GM12878 (cell line): ENCODE data around the gene PPCS. TPM values are rescaled to one million over a fixed set of nuclear protein-coding genes. Genes with fewer than 3 reads are reported as not detected.

Experiments used
- ATAC-seq: fragments of 200-7000 bp; cut with Tn5 transposase; 3 replicates; pipeline ENCODE4 v1.9.1; 2020; ENCODE audit warnings: mild to moderate bottlenecking, moderate library complexity
- BruUV-seq: library from RNA; stranded (reverse); fragments of 400-500 nt; replicated peaks from 2 replicates; lab custom pipeline; 2021; lab: Mats Ljungman, UMichigan
- CTCF ChIA-PET: fragments of 300-600 bp; sonication (Branson Sonifier 250); formaldehyde crosslinking; extraction: SDS; loops from one replicate; lab custom pipeline; 2021; ENCODE audit warnings: inconsistent platforms; lab: Yijun Ruan, JAX
- POLR2A ChIA-PET: fragments of 350-600 bp; formaldehyde crosslinking; extraction: SDS; loops from one replicate; lab custom pipeline; 2021; ENCODE audit warnings: inconsistent platforms; lab: Charles Lee
- RAD21 ChIA-PET: fragments of 300-600 bp; sonication (Branson Sonifier 250); formaldehyde crosslinking; loops from one replicate; lab custom pipeline; 2023; ENCODE audit warnings: antibody characterized with exemption; ENCODE audit not compliant: unreplicated experiment; lab: Charles Lee
- SMC1A ChIA-PET: fragments of 300-600 bp; sonication (Branson Sonifier 250); formaldehyde crosslinking; loops from one replicate; lab custom pipeline; 2023; ENCODE audit not compliant: unreplicated experiment, uncharacterized antibody; lab: Charles Lee
- DNase-seq: peaks from one replicate; pipeline ENCODE4 v3.0.0-alpha.2; 2011; ENCODE audit warnings: low read depth, low spot score
- FAIRE-seq: peaks from 3 replicates; lab custom pipeline; 2011; peaks lifted over from hg19 to GRCh38; lab: Jason Lieb, UNC
- H2AFZ ChIP-seq: 2 replicates; pipeline ENCODE4 v1.6.0; 2011; ENCODE audit warnings: low read depth, low read length, control low read depth; ENCODE audit not compliant: control insufficient read depth
- H3K27ac ChIP-seq: 2 replicates; pipeline ENCODE4 v1.5.1; 2011; ENCODE audit warnings: control low read depth; ENCODE audit not compliant: control insufficient read depth, insufficient read depth
- H3K27me3 ChIP-seq, 2 experiments: replicated peaks in 1 of 2; 2 replicates each; pipeline versions ENCODE4 v1.6.0 to v1.6.1; 2011; ENCODE audit warnings: low read length in 1 of 2; ENCODE audit not compliant: control insufficient read depth in 2 of 2, insufficient read depth in 2 of 2
- H3K36me3 ChIP-seq, 2 experiments: 2 replicates each; pipeline ENCODE4 v1.5.1; 2011; ENCODE audit warnings: low read length in 1 of 2; ENCODE audit not compliant: control insufficient read depth in 2 of 2, insufficient read depth in 2 of 2
- H3K4me1 ChIP-seq: 2 replicates; pipeline ENCODE4 v1.6.1; 2011; ENCODE audit warnings: mild to moderate bottlenecking, low read length, moderate library complexity, mixed read lengths; ENCODE audit not compliant: control insufficient read depth, insufficient read depth
- H3K4me2 ChIP-seq: 2 replicates; pipeline ENCODE4 v1.6.0; 2011; ENCODE audit warnings: control low read depth; ENCODE audit not compliant: control insufficient read depth, insufficient read depth
- H3K4me3 ChIP-seq: fragments of 200-600 bp; sonication (generic); 2 replicates; pipeline ENCODE4 v1.5.1; 2016
- H3K79me2 ChIP-seq: 2 replicates; pipeline ENCODE4 v1.6.0; 2011; ENCODE audit warnings: low read length; ENCODE audit not compliant: control insufficient read depth, insufficient read depth
- H3K9ac ChIP-seq: 2 replicates; pipeline ENCODE4 v1.8.0; 2011; ENCODE audit warnings: low read length, control low read depth, mixed read lengths; ENCODE audit not compliant: control insufficient read depth, insufficient read depth
- H3K9me3 ChIP-seq: replicated peaks from 3 replicates; pipeline ENCODE4 v1.5.1; 2011; ENCODE audit warnings: mild to moderate bottlenecking, low read length; ENCODE audit not compliant: control insufficient read depth, insufficient read depth
- H4K20me1 ChIP-seq: 2 replicates; pipeline ENCODE4 v1.6.0; 2011; ENCODE audit not compliant: control insufficient read depth, insufficient read depth
- ASH2L ChIP-seq: fragments of 300-600, 200-600 bp; sonication (generic); IDR thresholded peaks from 2 replicates; pipeline ENCODE4 v1.6.1; 2017; ENCODE audit warnings: low read depth, mild to moderate bottlenecking, borderline replicate concordance
- BACH1 ChIP-seq: fragments of 450-650 bp; IDR thresholded peaks from 2 replicates; pipeline ENCODE4 v1.6.1; 2017; ENCODE audit warnings: mild to moderate bottlenecking, borderline replicate concordance
- CBX3 ChIP-seq: fragments of 200-600 bp; sonication (generic); IDR thresholded peaks from 2 replicates; pipeline ENCODE4 v1.6.1; 2016; ENCODE audit warnings: low read depth, borderline replicate concordance
- IKZF1 ChIP-seq: fragments of 450-650 bp; conservative IDR thresholded peaks from 2 replicates; pipeline ENCODE4 v1.6.1; 2017; ENCODE audit warnings: antibody characterized with exemption, mild to moderate bottlenecking
- JUND ChIP-seq: IDR thresholded peaks from 2 replicates; pipeline ENCODE4 v1.6.1; 2012; ENCODE audit warnings: low read depth, mild to moderate bottlenecking, low read length, improper control_type of control experiment, moderate library complexity
- LARP7 ChIP-seq: fragments of 450-650 bp; IDR thresholded peaks from 2 replicates; pipeline ENCODE4 v1.6.1; 2017; ENCODE audit warnings: mild to moderate bottlenecking
- MEF2A ChIP-seq: IDR thresholded peaks from 2 replicates; pipeline ENCODE4 v1.6.1; 2011; ENCODE audit warnings: low read depth, mild to moderate bottlenecking, low read length, moderate library complexity; ENCODE audit not compliant: insufficient read depth
- MXI1 ChIP-seq: fragments of 150-350 bp; IDR thresholded peaks from 2 replicates; pipeline ENCODE4 v1.6.1; 2011; ENCODE audit warnings: low read depth, mild to moderate bottlenecking, inconsistent platforms, low read length, improper control_type of control experiment
- NFIC ChIP-seq: IDR thresholded peaks from 2 replicates; pipeline ENCODE4 v1.6.1; 2012; ENCODE audit warnings: low read depth, mild to moderate bottlenecking, inconsistent platforms, low read length, moderate library complexity
- NFYB ChIP-seq: IDR thresholded peaks from 2 replicates; pipeline ENCODE4 v1.6.1; 2011; ENCODE audit warnings: low read depth, mild to moderate bottlenecking, low read length, improper control_type of control experiment, moderate library complexity; ENCODE audit not compliant: insufficient read depth
- PAX8 ChIP-seq: fragments of 450-650 bp; IDR thresholded peaks from 2 replicates; pipeline ENCODE4 v1.6.1; 2017; ENCODE audit warnings: mild to moderate bottlenecking, moderate library complexity
- SUPT20H ChIP-seq: IDR thresholded peaks from 2 replicates; pipeline ENCODE4 v1.6.1; 2011; ENCODE audit warnings: low read depth, mild to moderate bottlenecking, low read length, moderate library complexity, borderline replicate concordance; ENCODE audit not compliant: control insufficient read depth
- ZBED1 ChIP-seq: IDR thresholded peaks from 2 replicates; pipeline ENCODE4 v1.6.1; 2016; ENCODE audit warnings: borderline replicate concordance
- WGBS: methylation state at CpG from one replicate; pipeline ENCODE4 v1.1.6; 2016; ENCODE audit warnings: low lambda C conversion rate; ENCODE audit not compliant: insufficient replicate concordance, insufficient coverage; ENCODE audit errors: missing lambda C conversion rate; 5-methylcytosine and 5-hydroxymethylcytosine counted together
- in situ Hi-C: fragments of 300-500 bp; cut with MboI; formaldehyde crosslinking; loops from 9 replicates; pipeline ENCODE4 v1.14.3; 2018; ENCODE audit warnings: mixed read lengths
- intact Hi-C: fragments of 100-400 bp; cut with micrococcal nuclease; formaldehyde crosslinking; loops from one replicate; pipeline ENCODE4 v1.14.2; 2022; ENCODE audit not compliant: unreplicated experiment
- polyA plus RNA-seq, 11 experiments: library from polyadenylated mRNA; depleted of rRNA in 4 of 11; unstranded in 6 of 11; stranded (reverse) in 5 of 11; fragments of >200 nt; fragmentation: Nextera tagmentation in 4 of 11; fragmentation: Illumina TruSeq in 1 of 11; extraction: Ambion mirVana in 4 of 11; extraction: Trizol in 1 of 11; gene quantifications; 1 replicate in 1 of 11; 2 replicates in 10 of 11; pipeline versions ENCODE4 v1.2.1 to v1.2.3, GENCODE V29; 2011 to 2016; ENCODE audit warnings: inconsistent platforms in 2 of 11, missing spikeins in 2 of 11, low read depth in 1 of 11
- total RNA-seq, 4 experiments: library from RNA; depleted of rRNA in 3 of 4; stranded (reverse); fragments of >200 nt in 3 of 4; fragmentation: Illumina TruSeq in 1 of 4; extraction: Trizol in 1 of 4; gene quantifications; 2 replicates each; pipeline versions ENCODE4 v1.2.1 to v1.2.3, GENCODE V29; 2013 to 2021
- TF ChIP-seq, protein P1 (sequence below): IDR thresholded peaks from 2 replicates; pipeline ENCODE4 v1.6.1; 2012; ENCODE audit warnings: mild to moderate bottlenecking, low read depth, low read length
- TF ChIP-seq, protein P2 (sequence below): fragments of 450-650 bp; IDR thresholded peaks from 2 replicates; pipeline ENCODE4 v1.6.1; 2017; ENCODE audit warnings: mild to moderate bottlenecking
- TF ChIP-seq, protein P3 (sequence below), 3 experiments: IDR thresholded peaks in 2 of 3; conservative IDR thresholded peaks in 1 of 3; 2 replicates each; pipeline ENCODE4 v1.5.1; 2011; ENCODE audit warnings: low read depth in 3 of 3, low read length in 3 of 3, mild to moderate bottlenecking in 3 of 3, control low read depth in 2 of 3, moderate library complexity in 2 of 3, inconsistent platforms in 1 of 3, mixed read lengths in 1 of 3; ENCODE audit not compliant: control insufficient read depth in 2 of 3, insufficient read depth in 1 of 3; ENCODE audit errors: extremely low read depth in 1 of 3

PPCS gene
- total and polyA plus RNA-seq, 10 of the 15 experiments (the other 5 are each of a cell fraction or from before 2014, with no cell fraction given), result 35.6 to 79.4 (median 51.9) TPM

DNA sequence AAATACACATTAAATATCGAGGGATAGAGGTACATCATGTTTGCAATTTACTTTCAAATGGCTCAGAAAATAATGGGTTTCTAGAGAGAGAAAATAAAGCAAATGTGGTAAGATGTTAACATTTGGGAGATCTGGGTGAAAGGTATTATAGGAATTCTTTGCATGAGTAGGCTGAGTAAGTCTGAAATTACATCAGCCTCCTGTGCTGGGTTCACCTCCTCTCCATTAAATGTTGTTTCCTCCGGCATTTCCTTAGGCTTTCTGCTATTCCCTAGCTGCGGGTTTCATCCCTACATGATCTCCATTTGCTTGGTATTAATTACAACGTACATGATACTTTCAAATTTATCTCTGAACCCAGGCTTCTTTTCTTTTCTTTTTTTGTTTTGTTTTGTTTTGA lies 32.1 kb upstream of the PPCS start:
- POLR2A ChIA-PET, result no interaction called here
- SMC1A ChIA-PET, result interaction anchor here (1.5 kb wide), 1 partner anchor 10 kb away, joined by 4 read pairs; no protein-coding TSS in a partner anchor
- Histone ChIP-seq H3K36me3 (no peaks in the 10 kb centered on the region), H3K27me3 (no peaks in the 10 kb centered on the region; a peak in 1 of 4 replicates), H3K4me2 (no peak overlapping the region), H3K4me1 (no peaks in the 10 kb centered on the region), H3K27ac (no peak overlapping the region), H2AFZ (no peak overlapping the region), H3K9me3 (no peaks in the 10 kb centered on the region), H3K4me3 (no peak overlapping the region), H3K79me2 (no peaks in the 10 kb centered on the region), H3K9ac (no peak overlapping the region), H4K20me1 (no peaks in the 10 kb centered on the region)
- WGBS, result 20% methylated on average over 4 of the region's 4 CpGs
- FAIRE-seq (no peak), DNase-seq (no peak), ATAC-seq (no peak)
- BruUV-seq, result no TSS peak
- RAD21 ChIA-PET, result no interaction called here
- TF ChIP-seq JUND (no peak), LARP7 (no peak), MEF2A (no peak), IKZF1 (no peak), NFYB (no peak), PAX8 (no peak), NFIC (no peak), ZBED1 (no peak), SUPT20H (no peak), BACH1 (no peak), ASH2L (no peak), MXI1 (no peak), CBX3 (no peak)
- TF ChIP-seq, protein P1, sequence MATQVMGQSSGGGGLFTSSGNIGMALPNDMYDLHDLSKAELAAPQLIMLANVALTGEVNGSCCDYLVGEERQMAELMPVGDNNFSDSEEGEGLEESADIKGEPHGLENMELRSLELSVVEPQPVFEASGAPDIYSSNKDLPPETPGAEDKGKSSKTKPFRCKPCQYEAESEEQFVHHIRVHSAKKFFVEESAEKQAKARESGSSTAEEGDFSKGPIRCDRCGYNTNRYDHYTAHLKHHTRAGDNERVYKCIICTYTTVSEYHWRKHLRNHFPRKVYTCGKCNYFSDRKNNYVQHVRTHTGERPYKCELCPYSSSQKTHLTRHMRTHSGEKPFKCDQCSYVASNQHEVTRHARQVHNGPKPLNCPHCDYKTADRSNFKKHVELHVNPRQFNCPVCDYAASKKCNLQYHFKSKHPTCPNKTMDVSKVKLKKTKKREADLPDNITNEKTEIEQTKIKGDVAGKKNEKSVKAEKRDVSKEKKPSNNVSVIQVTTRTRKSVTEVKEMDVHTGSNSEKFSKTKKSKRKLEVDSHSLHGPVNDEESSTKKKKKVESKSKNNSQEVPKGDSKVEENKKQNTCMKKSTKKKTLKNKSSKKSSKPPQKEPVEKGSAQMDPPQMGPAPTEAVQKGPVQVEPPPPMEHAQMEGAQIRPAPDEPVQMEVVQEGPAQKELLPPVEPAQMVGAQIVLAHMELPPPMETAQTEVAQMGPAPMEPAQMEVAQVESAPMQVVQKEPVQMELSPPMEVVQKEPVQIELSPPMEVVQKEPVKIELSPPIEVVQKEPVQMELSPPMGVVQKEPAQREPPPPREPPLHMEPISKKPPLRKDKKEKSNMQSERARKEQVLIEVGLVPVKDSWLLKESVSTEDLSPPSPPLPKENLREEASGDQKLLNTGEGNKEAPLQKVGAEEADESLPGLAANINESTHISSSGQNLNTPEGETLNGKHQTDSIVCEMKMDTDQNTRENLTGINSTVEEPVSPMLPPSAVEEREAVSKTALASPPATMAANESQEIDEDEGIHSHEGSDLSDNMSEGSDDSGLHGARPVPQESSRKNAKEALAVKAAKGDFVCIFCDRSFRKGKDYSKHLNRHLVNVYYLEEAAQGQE, result no peak
- TF ChIP-seq, protein P2, sequence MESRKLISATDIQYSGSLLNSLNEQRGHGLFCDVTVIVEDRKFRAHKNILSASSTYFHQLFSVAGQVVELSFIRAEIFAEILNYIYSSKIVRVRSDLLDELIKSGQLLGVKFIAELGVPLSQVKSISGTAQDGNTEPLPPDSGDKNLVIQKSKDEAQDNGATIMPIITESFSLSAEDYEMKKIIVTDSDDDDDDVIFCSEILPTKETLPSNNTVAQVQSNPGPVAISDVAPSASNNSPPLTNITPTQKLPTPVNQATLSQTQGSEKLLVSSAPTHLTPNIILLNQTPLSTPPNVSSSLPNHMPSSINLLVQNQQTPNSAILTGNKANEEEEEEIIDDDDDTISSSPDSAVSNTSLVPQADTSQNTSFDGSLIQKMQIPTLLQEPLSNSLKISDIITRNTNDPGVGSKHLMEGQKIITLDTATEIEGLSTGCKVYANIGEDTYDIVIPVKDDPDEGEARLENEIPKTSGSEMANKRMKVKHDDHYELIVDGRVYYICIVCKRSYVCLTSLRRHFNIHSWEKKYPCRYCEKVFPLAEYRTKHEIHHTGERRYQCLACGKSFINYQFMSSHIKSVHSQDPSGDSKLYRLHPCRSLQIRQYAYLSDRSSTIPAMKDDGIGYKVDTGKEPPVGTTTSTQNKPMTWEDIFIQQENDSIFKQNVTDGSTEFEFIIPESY, result no peak
- TF ChIP-seq, protein P3, sequence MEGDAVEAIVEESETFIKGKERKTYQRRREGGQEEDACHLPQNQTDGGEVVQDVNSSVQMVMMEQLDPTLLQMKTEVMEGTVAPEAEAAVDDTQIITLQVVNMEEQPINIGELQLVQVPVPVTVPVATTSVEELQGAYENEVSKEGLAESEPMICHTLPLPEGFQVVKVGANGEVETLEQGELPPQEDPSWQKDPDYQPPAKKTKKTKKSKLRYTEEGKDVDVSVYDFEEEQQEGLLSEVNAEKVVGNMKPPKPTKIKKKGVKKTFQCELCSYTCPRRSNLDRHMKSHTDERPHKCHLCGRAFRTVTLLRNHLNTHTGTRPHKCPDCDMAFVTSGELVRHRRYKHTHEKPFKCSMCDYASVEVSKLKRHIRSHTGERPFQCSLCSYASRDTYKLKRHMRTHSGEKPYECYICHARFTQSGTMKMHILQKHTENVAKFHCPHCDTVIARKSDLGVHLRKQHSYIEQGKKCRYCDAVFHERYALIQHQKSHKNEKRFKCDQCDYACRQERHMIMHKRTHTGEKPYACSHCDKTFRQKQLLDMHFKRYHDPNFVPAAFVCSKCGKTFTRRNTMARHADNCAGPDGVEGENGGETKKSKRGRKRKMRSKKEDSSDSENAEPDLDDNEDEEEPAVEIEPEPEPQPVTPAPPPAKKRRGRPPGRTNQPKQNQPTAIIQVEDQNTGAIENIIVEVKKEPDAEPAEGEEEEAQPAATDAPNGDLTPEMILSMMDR (IDR thresholded peaks at IDR 0.05 in 2 of 3, conservative IDR thresholded peaks at IDR 0.05 in 1 of 3; ENCODE audit: control insufficient read depth in 2 of 3, extremely low read depth in 1 of 3, insufficient read depth in 1 of 3, low read depth in 3 of 3, low read length in 3 of 3), result no peak
- in situ Hi-C loops (no loop called here), intact Hi-C loops (no loop called here)
- CTCF ChIA-PET, result no interaction called here
